ENCODE data around the gene MTMR2.
A peak's percentile ranks its signal among the peaks of the same experiment; 100 is the strongest.

The MTMR2 gene

GRCh38 chr11:95923728-95924413 is at the start of gene MTMR2:
MTMR2 (minus strand) TSS chr11:95924107; CDS start chr11:95923954, 153 bp downstream.
- peak; percentile 21 for DNase-seq

GRCh38 chr11:95972060-95972459 is 48.2 kb upstream of the MTMR2 start:
- DNase-seq = no peak

GRCh38 chr11:95968585-95968984 is 44.7 kb upstream of the MTMR2 start:
- DNase-seq = no peak

- no peak for DNase-seq
Measured at GRCh38 chr11:95964281-95964680, 40.4 kb upstream of the MTMR2 start.

- no peak for DNase-seq
Measured at GRCh38 chr11:95961758-95962157, 37.9 kb upstream of the MTMR2 start.

- no peak for DNase-seq
Measured at GRCh38 chr11:95950905-95951304, 27.0 kb upstream of the MTMR2 start.

- DNase-seq = no peak
Measured at GRCh38 chr11:95948637-95949036, 24.7 kb upstream of the MTMR2 start.

GRCh38 chr11:95944623-95945022 is 20.7 kb upstream of the MTMR2 start:
- no peak for DNase-seq

GRCh38 chr11:95943546-95943945 is 19.6 kb upstream of the MTMR2 start:
- DNase-seq = no peak

- DNase-seq = no peak
Measured at GRCh38 chr11:95939091-95939490, 15.2 kb upstream of the MTMR2 start.

- DNase-seq = no peak
Measured at GRCh38 chr11:95937358-95937757, 13.5 kb upstream of the MTMR2 start.

- DNase-seq = no peak
Measured at GRCh38 chr11:95933594-95933993, 9.7 kb upstream of the MTMR2 start.

- DNase-seq = no peak
Measured at GRCh38 chr11:95931916-95932315, 8.0 kb upstream of the MTMR2 start.

- DNase-seq = no peak
Measured at GRCh38 chr11:95930948-95931347, 7.0 kb upstream of the MTMR2 start.

- no peak for DNase-seq
Measured at GRCh38 chr11:95926726-95927125, 2.8 kb upstream of the MTMR2 start.

GRCh38 chr11:95925011-95925410 is 1.1 kb upstream of the MTMR2 start:
- DNase-seq = no peak

- DNase-seq = no peak
Measured at GRCh38 chr11:95924414-95924760, 480 bp upstream of the MTMR2 start.

GRCh38 chr11:95923439-95923727 is 524 bp downstream of the MTMR2 start:
- no peak for DNase-seq

- no peak for DNase-seq
Measured at GRCh38 chr11:95922536-95923438, 1.1 kb downstream of the MTMR2 start.

- no peak for DNase-seq
Measured at GRCh38 chr11:95922099-95922498, 1.8 kb downstream of the MTMR2 start.

- no peak for DNase-seq
Measured at GRCh38 chr11:95920460-95921105, 3.3 kb downstream of the MTMR2 start.

- no peak for DNase-seq
Measured at GRCh38 chr11:95919514-95919913, 4.4 kb downstream of the MTMR2 start.

- no peak for DNase-seq
Measured at GRCh38 chr11:95918720-95919119, 5.2 kb downstream of the MTMR2 start.

GRCh38 chr11:95918056-95918455 is 5.9 kb downstream of the MTMR2 start:
- DNase-seq = no peak
